ENCODE data around the gene FARP1.

The FARP1 gene

DNA sequence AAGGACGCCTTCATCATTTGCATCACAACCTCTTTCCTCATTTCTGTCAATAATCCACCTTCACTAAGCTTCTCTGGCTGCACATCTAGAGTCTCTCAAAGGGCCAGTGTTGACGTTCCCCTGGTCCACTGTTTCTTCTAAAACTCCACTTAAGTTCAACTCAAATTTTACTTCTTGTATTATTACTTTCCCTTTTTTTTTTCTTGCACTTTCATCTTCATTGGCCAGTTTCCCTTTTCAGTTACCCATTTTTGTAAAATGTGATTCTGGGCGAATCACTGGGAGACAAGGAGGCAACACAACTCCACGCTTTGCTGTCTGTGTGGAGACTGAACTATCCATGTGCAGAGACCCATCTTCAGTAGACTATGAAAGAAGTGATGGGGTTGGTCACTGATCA is 162.8 kb downstream of the FARP1 start:
- DNase-seq (ENCODE audit: low read depth in 4 of 4, low spot score in 1 of 4): no peak

DNA sequence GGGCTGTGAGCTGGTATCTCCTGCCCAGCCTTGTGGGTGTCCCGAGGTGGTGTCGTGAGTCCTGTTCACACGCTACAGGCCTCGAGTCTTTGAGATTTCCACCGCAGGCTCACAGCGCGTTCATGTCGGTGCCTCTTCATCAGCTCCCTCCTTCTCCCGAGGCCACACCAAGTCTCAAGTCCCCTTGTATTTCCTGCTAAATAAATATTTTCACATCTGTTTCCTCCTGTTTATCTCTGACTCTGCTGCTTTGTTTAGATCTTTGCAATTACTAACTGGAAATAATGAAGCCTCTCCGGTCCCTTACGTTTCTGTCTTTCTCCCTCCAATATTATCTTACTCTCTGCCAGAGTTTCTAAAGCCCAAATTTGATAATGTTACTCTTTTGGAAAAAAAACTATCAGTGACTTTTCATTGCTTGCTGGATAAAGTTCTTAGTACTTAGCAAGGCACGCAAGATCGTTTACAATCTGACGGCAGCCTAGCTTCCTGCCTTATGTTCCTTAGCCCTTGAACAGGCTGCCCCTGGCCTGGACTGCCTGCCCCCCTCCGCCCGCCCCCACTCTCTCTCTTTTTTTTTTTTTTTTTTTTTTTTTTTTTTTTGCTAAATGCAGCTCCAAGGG is 164.7 kb downstream of the FARP1 start:
- DNase-seq (ENCODE audit: low read depth in 4 of 4, low spot score in 1 of 4): no peak

DNA sequence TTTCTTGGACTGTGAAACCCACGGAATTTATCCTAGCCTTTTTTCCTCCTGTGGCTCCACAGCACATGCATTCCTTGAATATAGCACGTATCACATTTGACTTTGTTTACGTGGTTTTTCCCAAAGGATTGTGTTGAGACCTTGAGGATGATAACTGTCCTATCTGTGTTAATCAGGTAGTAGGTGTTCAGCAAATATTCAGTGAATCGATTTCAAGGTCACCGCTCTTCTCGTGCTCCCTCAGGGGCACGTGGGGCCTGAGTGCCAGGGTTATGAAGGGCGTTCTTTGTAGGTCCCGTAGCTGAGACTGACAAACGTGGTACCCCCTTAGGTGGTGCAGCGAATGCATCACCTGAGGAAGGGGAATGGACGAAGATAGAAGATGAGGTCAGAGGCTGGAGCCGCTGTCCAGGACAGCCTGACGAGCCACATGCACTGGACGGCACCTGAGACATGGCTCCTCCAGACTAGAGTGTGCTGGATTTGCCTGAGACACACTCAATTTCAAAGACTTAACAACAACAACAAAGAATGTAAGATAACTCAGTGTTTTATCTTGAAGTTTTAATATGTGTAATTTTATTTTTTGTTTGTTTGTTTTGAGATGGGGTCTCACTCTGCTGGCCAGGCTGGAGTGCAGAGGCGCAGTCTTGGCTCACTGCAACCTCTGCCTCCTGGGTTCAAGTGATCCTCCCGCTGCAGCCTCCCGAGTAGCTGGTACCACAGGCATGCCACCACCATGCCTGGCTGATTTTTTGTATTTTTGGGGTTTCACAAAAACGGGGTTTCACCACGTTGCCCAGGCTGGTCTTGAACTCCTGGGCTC is 165.4 kb downstream of the FARP1 start:
- DNase-seq (ENCODE audit: low read depth in 4 of 4, low spot score in 1 of 4): no peak

DNA sequence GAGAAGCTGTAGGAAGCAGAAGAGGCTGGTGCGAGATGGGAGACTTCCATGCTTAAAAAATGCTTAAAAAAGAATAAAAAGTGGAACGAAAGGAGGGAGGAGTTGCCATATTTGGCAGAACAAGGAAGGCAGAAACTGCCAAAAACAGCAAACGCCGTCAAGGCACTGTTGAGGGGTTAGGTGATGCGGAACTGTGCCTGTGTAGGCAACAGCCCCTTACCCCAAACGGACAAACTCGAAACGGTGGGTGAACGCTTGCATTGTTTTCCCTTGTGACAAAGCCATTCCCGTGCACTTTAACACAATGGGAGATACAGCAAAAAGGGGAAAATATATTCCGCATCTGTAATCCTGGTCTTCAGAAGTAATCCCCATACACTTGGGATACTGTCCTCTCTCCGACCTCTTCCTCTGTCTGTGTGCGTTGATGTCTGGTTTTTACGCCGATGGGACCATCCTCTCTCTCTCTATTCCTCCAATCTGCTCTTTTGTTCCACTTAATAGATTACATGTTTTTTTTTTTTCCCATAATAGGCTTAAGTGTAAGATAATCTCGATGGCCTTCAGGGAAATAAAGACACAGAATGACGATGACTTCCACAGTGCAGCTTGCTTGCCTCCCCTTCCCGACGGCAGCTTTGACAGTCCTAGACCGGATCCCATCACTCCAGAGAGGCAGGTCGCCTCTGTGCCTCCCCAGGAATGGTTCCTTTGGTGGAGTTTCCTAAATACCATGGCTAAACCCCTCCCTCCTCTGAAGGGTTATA is 166.9 kb downstream of the FARP1 start:
- no peak for DNase-seq (ENCODE audit: low read depth in 4 of 4, low spot score in 1 of 4)

DNA sequence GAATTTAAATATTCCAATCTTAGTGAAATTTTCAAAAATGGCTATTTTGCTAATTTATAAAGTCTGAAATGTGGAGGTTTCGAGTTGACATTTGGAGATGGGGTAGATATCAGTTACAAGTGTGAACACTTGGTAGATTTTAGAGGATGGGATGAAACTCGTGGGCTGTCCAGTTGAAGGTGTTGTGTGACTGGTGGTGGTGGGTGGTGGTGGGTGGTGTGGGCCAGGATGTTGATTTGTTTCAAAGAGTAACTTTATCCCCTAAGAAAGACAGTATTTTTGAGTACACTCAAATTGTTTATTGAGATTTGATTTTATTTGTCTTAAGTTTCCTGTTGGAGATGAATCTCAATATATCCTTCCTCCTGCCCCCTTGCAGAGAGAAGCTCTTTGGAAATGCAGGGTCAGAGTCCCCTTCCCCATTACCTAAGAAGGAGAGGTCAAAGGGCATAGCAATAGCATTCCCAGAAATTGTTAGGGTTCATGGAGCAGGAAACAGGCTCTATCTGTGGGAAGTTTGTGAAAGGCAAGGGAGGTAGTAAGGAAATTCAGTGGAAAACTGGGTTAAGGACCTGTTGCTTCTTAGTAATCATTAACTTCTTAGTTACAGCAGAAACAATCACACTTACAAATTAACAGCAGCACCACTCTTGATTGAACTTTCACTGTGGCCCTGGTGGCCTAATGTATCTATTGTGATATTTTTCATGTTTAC is 167.7 kb downstream of the FARP1 start:
- DNase-seq (ENCODE audit: low read depth in 4 of 4, low spot score in 1 of 4): no peak

DNA sequence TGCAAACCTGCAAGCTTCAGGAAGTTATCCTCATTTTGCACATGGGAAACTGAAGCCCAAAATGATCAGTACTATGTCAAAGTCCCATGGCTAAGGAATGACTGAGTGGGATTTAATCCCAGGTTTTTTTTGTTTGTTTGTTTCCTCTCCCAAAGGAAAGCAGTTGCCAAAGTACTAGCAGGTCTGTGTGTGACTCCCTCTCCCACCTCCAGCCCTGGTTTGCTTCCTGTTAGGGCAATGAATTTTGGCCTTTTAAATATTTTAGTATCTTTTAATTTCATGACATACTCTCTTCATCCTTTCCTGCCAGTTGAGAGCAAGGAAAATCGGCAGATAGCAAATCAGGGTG is 168.3 kb downstream of the FARP1 start:
- no peak for DNase-seq (ENCODE audit: low read depth in 4 of 4, low spot score in 1 of 4)

DNA sequence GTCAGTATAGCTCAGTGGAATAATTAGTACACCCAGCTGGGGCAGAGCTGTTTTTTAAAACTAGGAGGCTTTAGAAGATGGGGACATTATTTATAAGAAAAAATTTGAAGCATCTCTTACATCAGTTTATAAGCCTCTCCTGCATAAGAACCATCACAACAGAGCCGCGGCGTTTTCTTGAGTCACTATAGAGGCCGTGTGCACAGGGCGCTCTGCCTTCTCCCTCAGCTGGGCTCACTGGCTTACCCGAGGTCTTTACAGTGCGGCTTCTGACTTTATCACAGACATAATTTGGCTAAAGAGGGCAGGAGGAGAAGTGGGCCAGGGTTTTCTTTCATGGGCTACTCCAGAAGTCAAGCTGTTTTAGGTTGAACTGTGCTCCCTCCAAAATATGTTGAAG is 169.7 kb downstream of the FARP1 start:
- DNase-seq (ENCODE audit: low read depth in 4 of 4, low spot score in 1 of 4): no peak

DNA sequence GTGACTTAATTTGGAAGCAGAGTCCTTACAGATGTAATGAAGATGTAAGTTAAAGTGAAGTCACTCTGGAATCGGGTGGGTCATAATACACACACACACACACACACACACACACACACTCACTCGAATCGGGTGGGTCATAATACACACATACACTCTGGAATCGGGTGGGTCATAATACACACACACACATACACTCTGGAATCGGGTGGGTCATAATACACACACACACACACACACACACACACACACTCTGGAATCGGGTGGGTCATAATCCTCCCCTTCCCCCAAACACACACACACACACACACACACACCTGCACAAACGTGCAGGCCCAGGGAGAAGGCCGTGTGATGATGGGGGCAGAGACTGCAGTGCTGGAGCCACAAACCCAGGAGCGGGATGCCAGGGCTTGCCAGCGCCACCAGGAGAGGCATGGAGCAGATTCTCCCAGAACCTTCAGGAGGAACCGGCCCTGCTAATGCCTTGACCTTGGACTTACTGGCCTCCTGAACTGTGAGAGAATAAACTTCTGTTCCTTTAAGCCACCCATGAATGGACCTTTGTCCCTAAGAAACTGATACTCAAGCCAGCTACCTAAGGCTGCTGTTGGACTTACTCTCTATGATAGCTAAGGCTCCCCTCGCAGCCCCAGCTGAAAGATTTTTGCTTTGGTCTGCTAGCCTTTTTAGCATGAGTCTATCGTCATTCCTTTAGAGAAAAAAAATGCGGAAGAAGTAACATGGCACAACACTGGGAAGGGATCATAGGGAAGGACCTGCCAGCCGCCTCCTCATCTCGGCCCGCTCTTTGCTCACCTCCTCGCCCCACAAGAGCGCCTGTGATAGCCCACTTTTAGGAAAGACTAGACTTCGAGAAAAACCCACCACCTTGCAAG is 170.4 kb downstream of the FARP1 start:
- no peak for DNase-seq (ENCODE audit: low read depth in 4 of 4, low spot score in 1 of 4)

DNA sequence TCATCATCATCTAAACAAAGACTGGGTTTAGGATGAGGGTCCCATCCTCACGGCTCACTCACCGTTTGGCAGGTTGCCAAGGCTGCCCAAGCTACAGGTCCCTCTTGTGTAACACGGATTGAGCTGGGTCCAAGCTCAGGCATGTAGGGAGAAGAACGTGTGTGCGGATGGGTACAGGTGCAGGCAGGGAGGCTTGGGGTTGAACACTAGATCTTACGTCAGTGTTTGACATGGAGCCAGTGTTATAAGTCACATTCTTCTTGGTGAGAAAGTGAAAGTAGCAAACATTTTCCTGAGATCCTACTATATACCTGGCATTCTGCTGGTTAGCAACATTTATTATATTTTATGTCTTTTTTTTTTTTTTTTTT is 171.0 kb downstream of the FARP1 start:
- no peak for DNase-seq (ENCODE audit: low read depth in 4 of 4, low spot score in 1 of 4)

DNA sequence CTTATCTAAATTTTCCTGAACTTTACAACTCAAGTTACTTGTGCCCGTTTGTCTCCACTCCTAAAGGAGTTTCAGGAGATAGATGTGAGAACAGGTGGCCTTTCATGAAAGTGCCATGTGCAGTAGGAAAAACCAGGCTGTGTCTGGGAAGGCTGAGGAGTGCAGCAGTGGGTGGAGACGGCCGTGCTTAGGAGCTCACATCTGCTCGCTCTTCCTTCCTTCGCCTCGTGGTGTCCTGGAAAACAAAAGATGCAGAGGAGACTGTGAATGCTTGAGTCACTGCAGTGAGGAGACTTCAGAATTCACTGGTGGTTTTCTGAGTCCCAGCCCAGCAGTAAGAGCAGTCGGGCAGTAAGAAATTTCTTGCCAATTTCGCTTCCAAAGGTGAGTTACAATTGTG is 172.6 kb downstream of the FARP1 start:
- no peak for DNase-seq (ENCODE audit: low read depth in 4 of 4, low spot score in 1 of 4)

DNA sequence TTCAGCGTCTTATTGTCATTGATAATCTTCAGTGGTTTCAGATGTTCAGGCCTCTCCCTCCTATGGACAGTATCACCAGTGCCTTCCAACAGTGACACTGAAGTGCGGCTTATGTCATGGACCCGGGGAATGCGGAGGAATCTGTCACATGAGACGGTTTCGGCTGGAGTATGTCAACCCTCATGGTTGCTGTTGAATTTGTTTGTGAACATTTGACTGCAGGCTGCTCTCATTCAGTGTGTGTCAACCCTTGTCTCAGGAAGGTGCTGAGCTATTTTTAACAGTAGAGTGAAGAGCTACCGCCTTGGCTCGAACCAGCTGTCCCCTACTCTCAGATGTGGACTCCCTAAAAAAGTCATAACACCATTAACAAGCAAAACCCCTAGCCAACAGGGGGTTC is 173.0 kb downstream of the FARP1 start:
- no peak for DNase-seq (ENCODE audit: low read depth in 4 of 4, low spot score in 1 of 4)

DNA sequence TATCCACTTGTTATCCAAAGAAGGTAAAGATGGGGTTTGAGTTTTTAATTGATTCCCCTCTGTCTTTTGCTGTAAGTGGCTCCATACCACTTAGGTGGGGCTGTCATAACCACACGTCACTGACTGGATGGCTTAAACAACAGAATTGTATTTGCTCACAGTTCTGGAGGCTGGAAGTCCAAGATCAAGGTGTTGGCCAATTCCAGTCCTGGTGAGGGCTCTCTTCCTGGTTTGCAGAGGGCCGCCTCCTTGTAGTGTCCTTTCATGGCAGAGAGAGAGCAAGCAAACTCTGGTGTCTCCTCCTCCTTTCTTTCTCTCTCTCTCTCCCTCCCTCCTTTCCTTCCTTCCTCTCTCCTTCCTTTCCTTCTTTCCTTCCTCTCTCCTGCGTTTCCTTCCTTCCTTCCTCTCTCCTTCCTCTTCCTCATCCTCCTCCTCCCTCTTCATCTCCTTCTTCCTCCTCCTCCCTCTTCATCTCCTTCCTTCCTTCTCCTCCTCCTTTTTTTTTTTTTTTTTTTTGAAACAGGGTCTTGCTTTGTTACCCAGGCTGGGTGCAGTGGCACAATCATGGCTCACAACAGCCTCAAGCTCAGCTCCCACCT is 174.8 kb downstream of the FARP1 start:
- DNase-seq (ENCODE audit: low read depth in 4 of 4, low spot score in 1 of 4): no peak

DNA sequence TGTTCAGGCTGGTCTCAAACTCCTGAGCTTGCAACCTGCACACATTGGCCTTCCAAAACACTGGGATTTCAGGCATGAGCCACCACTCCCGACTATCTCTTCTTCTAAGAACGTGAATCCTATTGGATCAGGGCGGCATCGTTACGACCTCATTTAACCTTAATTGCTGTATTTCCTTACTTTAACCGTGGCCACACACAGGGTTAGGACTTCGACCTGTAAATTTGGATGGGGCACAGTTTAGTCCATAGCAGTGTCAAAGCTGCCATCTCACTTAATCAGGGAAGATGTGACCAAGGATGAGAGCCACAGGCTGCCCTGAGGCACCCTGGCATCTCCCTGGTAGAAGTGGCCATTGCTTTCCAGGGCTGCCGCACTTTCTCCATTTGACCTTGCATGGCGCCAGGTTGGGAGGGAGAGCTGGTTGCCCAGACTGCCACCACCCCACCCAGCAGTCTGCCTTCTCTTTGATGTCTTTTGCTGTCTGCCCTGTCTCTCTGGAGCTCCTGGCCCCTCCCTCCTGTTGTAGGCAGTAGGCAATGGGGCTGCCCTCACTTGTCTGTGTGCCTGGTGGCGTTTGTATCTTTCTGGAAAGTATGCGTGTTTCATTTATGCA is 175.5 kb downstream of the FARP1 start:
- no peak for DNase-seq (ENCODE audit: low read depth in 4 of 4, low spot score in 1 of 4)

DNA sequence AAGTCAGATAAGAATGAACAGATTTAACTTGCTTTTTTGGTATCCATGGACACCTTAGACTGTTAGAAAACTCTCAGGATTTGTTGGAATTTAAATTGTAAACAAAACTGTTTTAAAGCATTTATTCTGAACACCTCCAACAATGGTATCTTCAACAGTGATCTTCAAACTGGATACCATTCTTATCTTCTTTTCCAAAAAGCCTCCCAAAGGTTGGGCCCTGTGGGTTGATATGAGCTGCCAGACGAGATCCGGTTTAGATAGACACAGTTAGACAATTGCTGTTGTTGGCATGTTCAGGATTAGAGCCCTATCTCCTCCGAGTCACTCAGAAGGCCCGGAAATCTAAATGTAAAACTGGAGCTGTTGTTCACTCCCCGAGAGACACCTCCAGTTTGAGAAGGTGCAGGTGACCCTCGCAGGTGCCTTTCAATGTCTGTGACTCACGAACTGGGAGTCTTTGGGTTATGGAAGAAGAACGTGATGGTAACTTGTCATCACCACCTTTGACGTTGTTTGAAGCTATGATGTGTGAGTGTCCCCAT is 177.7 kb downstream of the FARP1 start:
- no peak for DNase-seq (ENCODE audit: low read depth in 4 of 4, low spot score in 1 of 4)

DNA sequence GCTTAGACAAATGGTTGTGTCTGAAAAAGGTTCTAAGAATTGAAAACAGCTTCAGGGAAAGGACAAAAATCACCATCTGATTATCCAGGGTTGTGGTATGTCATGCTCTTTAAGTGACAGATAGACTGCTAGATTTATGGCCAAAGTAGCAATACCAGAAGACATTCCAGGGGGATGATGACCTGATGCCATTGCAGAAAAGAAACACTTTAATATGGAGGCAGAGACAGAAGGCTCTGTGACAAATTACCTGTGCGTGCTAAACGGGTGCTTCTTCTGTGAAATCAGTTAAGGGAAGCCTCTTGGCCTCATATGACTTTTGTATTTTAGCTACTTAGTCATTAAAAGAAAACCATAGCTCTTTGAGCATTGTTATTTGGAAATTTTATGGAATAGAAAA is 178.5 kb downstream of the FARP1 start:
- no peak for DNase-seq (ENCODE audit: low read depth in 4 of 4, low spot score in 1 of 4)

DNA sequence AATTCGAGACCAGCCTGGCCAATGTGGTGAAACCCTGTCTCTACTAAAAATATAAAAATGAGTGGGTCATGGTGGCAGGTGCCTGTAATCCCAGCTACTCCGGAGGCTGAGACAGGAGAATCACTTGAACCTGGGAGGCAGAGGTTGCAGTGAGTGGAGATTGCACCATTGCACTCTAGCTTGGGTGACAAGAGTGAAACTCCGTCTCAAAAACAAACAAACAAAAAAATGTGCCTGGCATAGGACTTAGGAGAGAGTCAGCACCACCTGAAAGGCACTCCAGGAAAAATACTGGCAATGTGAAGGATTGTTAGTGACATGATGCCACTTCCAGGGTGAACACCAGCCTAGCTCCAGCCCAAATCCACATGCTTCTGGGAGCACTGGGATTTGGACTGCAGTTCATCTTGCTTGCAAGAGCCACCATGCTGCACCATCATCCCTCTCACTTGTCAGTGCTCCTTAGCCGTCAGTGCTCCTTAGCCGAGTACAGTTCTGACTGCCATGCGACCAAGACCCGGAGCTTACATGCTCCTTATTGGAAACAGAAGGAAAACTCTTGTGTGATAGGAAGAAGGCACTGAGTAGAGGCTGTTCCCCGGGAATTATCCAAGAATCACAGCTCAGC is 179.3 kb downstream of the FARP1 start:
- no peak for DNase-seq (ENCODE audit: low read depth in 4 of 4, low spot score in 1 of 4)

DNA sequence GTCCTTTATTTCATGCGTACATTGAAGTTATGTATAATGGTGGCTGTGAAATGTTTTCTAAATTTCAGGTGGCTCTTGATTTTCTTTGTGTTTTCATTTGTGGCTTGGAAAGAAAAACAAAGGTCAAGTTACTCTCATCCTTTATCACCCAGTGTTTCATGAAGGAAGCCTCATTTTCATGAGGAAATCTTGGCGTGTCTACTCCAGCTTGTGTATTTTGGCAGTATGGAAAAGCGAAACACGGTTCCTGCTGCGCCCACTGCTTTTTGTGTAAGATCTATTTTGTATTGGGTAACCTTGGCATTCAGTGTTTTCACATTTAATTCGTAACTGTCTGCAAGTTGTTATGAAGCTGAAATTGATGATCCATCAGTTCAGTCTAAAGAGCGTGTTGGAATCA is 181.2 kb downstream of the FARP1 start:
- DNase-seq (ENCODE audit: low read depth in 4 of 4, low spot score in 1 of 4): no peak

DNA sequence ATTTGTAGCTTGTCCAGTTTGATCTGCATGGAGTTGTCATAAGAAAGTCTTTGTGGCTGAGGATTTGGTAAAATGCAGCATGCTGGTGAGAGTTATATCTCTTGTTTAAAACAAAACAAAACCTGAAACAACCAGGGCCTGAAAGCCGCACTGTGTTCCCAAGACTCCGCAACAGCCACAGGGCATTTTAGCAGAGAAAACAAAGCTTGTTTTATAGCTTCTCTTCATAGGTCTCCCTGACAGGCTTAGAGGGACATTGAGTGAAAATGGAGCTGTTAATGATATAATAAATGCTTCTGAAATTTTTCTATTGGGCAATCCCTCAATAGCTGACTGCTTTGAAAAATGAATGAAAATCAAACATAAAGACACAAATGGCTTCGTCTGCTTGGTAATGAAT is 182.8 kb downstream of the FARP1 start:
- no peak for DNase-seq (ENCODE audit: low read depth in 4 of 4, low spot score in 1 of 4)

DNA sequence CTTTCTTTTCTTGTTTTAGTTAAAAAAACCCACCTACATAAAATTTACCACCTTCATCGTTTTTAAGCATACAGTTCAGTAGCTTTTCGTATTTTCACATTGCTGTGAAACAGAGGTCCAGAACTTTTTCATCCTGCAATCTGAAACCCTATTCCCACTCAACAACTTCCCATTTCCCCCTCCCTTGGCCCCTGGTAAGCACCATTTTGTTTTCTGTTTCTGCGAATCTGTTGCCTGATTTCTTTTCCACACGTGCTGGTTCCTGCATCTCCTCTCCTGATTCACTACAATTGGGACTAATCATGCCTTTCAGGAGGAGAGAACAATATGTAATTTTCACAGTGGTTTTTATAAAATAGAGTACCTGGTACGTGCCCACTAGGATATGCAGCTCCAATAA is 183.4 kb downstream of the FARP1 start:
- no peak for DNase-seq (ENCODE audit: low read depth in 4 of 4, low spot score in 1 of 4)
